Activated T-cell treated with anti-CD3 and anti-CD28 coated beads, Interleukin-2, amount 50 U/mL, for 4 hours (primary cell): ENCODE results near the gene ST3GAL4. TPM values are rescaled to one million over a fixed set of nuclear protein-coding genes. Genes with fewer than 3 reads are reported as not detected.
A peak's percentile ranks its signal among the peaks of the same experiment; 100 is the strongest.
"Not testable (repeated sequence)": the region's sequence is repeated elsewhere in the genome, so short reads cannot be mapped to it uniquely, and the experiment has no call there.

Experiments
- ATAC-seq, 2 donors: fragments of 200-7000 bp; cut with Tn5 transposase; one replicate each; pipeline ENCODE4 v1.10.0; 2021
- DNase-seq: peaks from one replicate; pipeline ENCODE4 v3.0.0-alpha.2; 2020
- H3K27me3 Mint-ChIP-seq: one replicate; pipeline ENCODE4 v1.8.0; 2021; ENCODE audit warnings: low read depth, mixed read lengths
- H3K36me3 Mint-ChIP-seq: one replicate; pipeline ENCODE4 v1.8.0; 2022; ENCODE audit warnings: mixed read lengths; ENCODE audit not compliant: insufficient read depth
- H3K4me1 Mint-ChIP-seq: one replicate; pipeline ENCODE4 v1.8.0; 2021; ENCODE audit warnings: low read depth, mixed read lengths
- H3K4me3 Mint-ChIP-seq: one replicate; pipeline ENCODE4 v1.8.0; 2021; ENCODE audit warnings: mild to moderate bottlenecking, moderate library complexity, mixed read lengths
- H3K9me3 Mint-ChIP-seq: one replicate; pipeline ENCODE4 v1.8.0; 2021; ENCODE audit warnings: mixed read lengths
- total RNA-seq, 3 donors: library from RNA; stranded (reverse); gene quantifications; one replicate each; pipeline ENCODE4 v1.2.1, GENCODE V29; 2021

ST3GAL4 gene
- total RNA-seq: 1 to 10 TPM; 7.7 to 8.2 (median 7.9) TPM

- no peaks in the 10 kb centered on the region for H3K9me3 Mint-ChIP-seq
- DNase-seq (peak; percentile 59), ATAC-seq (peak; percentile 76)
- H3K4me3 Mint-ChIP-seq: peak within 1 kb of the TSS; percentile 91
- H3K4me1 Mint-ChIP-seq: peaks cover 31% of the 10 kb centered on the region
- no peaks in the 10 kb centered on the region for H3K27me3 Mint-ChIP-seq
- H3K36me3 Mint-ChIP-seq: peaks cover 2% of the 10 kb centered on the region
Observed at GRCh38 chr11:126355324-126355925, at the start of gene ST3GAL4. Gene ST3GAL4 (plus strand): TSS chr11:126355686. CDS start chr11:126406156, 50,470 bp downstream.

GRCh38 chr11:126305699-126306098 is 49.8 kb upstream of the ST3GAL4 start:
- peak overlapping the region; percentile 73 for H3K4me3 Mint-ChIP-seq
- ATAC-seq: peak; percentile 56 to 64
- peaks cover 17% of the 10 kb centered on the region for H3K36me3 Mint-ChIP-seq
- DNase-seq: no peak
- H3K9me3 Mint-ChIP-seq: no peaks in the 10 kb centered on the region
- H3K27me3 Mint-ChIP-seq: no peaks in the 10 kb centered on the region
- peaks cover 41% of the 10 kb centered on the region for H3K4me1 Mint-ChIP-seq

- peaks cover 46% of the 10 kb centered on the region for H3K4me1 Mint-ChIP-seq
- no peak for DNase-seq
Observed at GRCh38 chr11:126307706-126308105, 47.8 kb upstream of the ST3GAL4 start.

GRCh38 chr11:126308271-126308671 is 47.2 kb upstream of the ST3GAL4 start:
- Mint-ChIP-seq H3K4me1 (peaks cover 44% of the 10 kb centered on the region), H3K9me3 (no peaks in the 10 kb centered on the region), H3K36me3 (peaks cover 24% of the 10 kb centered on the region), H3K4me3 (no peak overlapping the region), H3K27me3 (no peaks in the 10 kb centered on the region)
- ATAC-seq (no peak), DNase-seq (no peak)

More at GRCh38 chr11:126307706-126308105, 47.8 kb upstream of the ST3GAL4 start:
- Mint-ChIP-seq H3K9me3 (no peaks in the 10 kb centered on the region), H3K36me3 (peaks cover 23% of the 10 kb centered on the region), H3K4me3 (no peak overlapping the region), H3K27me3 (no peaks in the 10 kb centered on the region)
- ATAC-seq: no peak

GRCh38 chr11:126308771-126309170 is 46.7 kb upstream of the ST3GAL4 start:
- ATAC-seq, H3K27me3 Mint-ChIP-seq, DNase-seq, H3K9me3 Mint-ChIP-seq, H3K4me3 Mint-ChIP-seq: not testable (repeated sequence)
- Mint-ChIP-seq H3K36me3 (peaks cover 27% of the 10 kb centered on the region), H3K4me1 (peaks cover 42% of the 10 kb centered on the region)

- Mint-ChIP-seq H3K27me3 (no peaks in the 10 kb centered on the region), H3K36me3 (peaks cover 36% of the 10 kb centered on the region)
- DNase-seq: peak; percentile 47
Observed at GRCh38 chr11:126310200-126310991, 45.1 kb upstream of the ST3GAL4 start.

GRCh38 chr11:126310992-126311310 is 44.5 kb upstream of the ST3GAL4 start:
- no peak overlapping the region for H3K4me3 Mint-ChIP-seq
- no peak for ATAC-seq

More at GRCh38 chr11:126310200-126310991, 45.1 kb upstream of the ST3GAL4 start:
- peak; percentile 44 to 72 for ATAC-seq
- Mint-ChIP-seq H3K4me3 (no peak overlapping the region), H3K4me1 (peaks cover 34% of the 10 kb centered on the region), H3K9me3 (peaks cover 4% of the 10 kb centered on the region)

GRCh38 chr11:126311401-126312291 is 43.8 kb upstream of the ST3GAL4 start:
- peaks cover 10% of the 10 kb centered on the region for H3K9me3 Mint-ChIP-seq
- ATAC-seq (no peak), DNase-seq (no peak)
- peaks cover 40% of the 10 kb centered on the region for H3K36me3 Mint-ChIP-seq
- no peak overlapping the region for H3K4me3 Mint-ChIP-seq
- H3K27me3 Mint-ChIP-seq: no peaks in the 10 kb centered on the region
- H3K4me1 Mint-ChIP-seq: peaks cover 27% of the 10 kb centered on the region

More at GRCh38 chr11:126310992-126311310, 44.5 kb upstream of the ST3GAL4 start:
- peaks cover 4% of the 10 kb centered on the region for H3K9me3 Mint-ChIP-seq
- H3K36me3 Mint-ChIP-seq: peaks cover 35% of the 10 kb centered on the region
- H3K27me3 Mint-ChIP-seq: no peaks in the 10 kb centered on the region
- peaks cover 29% of the 10 kb centered on the region for H3K4me1 Mint-ChIP-seq
- no peak for DNase-seq

GRCh38 chr11:126312961-126313360 is 42.5 kb upstream of the ST3GAL4 start:
- Mint-ChIP-seq H3K4me1 (peaks cover 30% of the 10 kb centered on the region), H3K36me3 (peaks cover 42% of the 10 kb centered on the region)

GRCh38 chr11:126313826-126314225 is 41.7 kb upstream of the ST3GAL4 start:
- peaks cover 35% of the 10 kb centered on the region for H3K4me1 Mint-ChIP-seq
- H3K36me3 Mint-ChIP-seq: peaks cover 42% of the 10 kb centered on the region
- ATAC-seq (no peak), DNase-seq (no peak)
- peaks cover 10% of the 10 kb centered on the region for H3K9me3 Mint-ChIP-seq
- H3K27me3 Mint-ChIP-seq: no peaks in the 10 kb centered on the region
- no peak overlapping the region for H3K4me3 Mint-ChIP-seq

More at GRCh38 chr11:126312961-126313360, 42.5 kb upstream of the ST3GAL4 start:
- ATAC-seq: no peak
- H3K4me3 Mint-ChIP-seq: no peak overlapping the region
- H3K27me3 Mint-ChIP-seq: no peaks in the 10 kb centered on the region
- DNase-seq: no peak
- peaks cover 10% of the 10 kb centered on the region for H3K9me3 Mint-ChIP-seq

- Mint-ChIP-seq H3K4me3 (no peak overlapping the region), H3K4me1 (peaks cover 39% of the 10 kb centered on the region), H3K9me3 (peaks cover 10% of the 10 kb centered on the region), H3K36me3 (peaks cover 30% of the 10 kb centered on the region), H3K27me3 (no peaks in the 10 kb centered on the region)
- DNase-seq (no peak), ATAC-seq (no peak)
Observed at GRCh38 chr11:126317432-126317755, 38.1 kb upstream of the ST3GAL4 start.

- peaks cover 39% of the 10 kb centered on the region for H3K4me1 Mint-ChIP-seq
- peak; percentile 62 to 68 for ATAC-seq
Observed at GRCh38 chr11:126317756-126318573, 37.5 kb upstream of the ST3GAL4 start.

GRCh38 chr11:126318574-126319373 is 36.7 kb upstream of the ST3GAL4 start:
- Mint-ChIP-seq H3K4me3 (peak overlapping the region; percentile 9), H3K36me3 (peaks cover 26% of the 10 kb centered on the region), H3K4me1 (peaks cover 39% of the 10 kb centered on the region), H3K9me3 (peaks cover 10% of the 10 kb centered on the region), H3K27me3 (no peaks in the 10 kb centered on the region)
- DNase-seq: no peak
- peak; percentile 70 to 78 for ATAC-seq

More at GRCh38 chr11:126317756-126318573, 37.5 kb upstream of the ST3GAL4 start:
- H3K27me3 Mint-ChIP-seq: no peaks in the 10 kb centered on the region
- peaks cover 10% of the 10 kb centered on the region for H3K9me3 Mint-ChIP-seq
- no peak for DNase-seq
- peaks cover 30% of the 10 kb centered on the region for H3K36me3 Mint-ChIP-seq
- peak overlapping the region; percentile 59 for H3K4me3 Mint-ChIP-seq
